Tibial nerve (tissue), 3 donors: ENCODE results near the gene HS6ST3.

Experiments
- CTCF ChIP-seq, 5 experiments: fragments of 200-600 bp in 3 of 5; fragments of 450-650 bp in 2 of 5; sonication (generic) in 3 of 5; IDR thresholded peaks; one replicate each; pipeline ENCODE4 v1.5.1; 2016 to 2019; ENCODE audit warnings: antibody characterized with exemption in 5 of 5, mild to moderate bottlenecking in 3 of 5, moderate library complexity in 2 of 5
- POLR2A ChIP-seq, 2 donors: fragments of 450-650 bp; IDR thresholded peaks; one replicate each; pipeline ENCODE4 v1.6.1; 2017; ENCODE audit warnings: antibody characterized with exemption in 2 of 2, mild to moderate bottlenecking in 2 of 2, moderate library complexity in 2 of 2

DNA sequence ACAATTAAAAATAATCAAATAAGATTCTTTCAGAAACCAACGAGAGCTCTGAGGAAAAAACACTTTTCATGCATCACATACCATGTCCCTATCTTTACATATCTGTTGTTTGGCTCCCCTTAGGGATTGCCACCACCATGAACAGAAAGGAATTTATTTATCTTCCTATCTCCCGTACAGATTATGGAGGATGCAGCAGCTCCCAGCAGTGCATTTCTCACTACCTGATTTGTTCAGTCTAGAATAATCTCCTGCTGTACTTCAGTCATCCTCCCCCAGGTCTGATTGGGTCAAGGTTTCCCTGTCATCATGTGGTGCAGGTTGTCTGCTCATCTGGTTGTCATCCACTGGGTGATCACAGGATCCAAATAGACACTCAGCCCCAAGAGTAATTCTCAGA is 453.1 kb downstream of the HS6ST3 start:
- no peak for TF ChIP-seq POLR2A (IDR thresholded peaks at IDR 0.05)
- no peak for TF ChIP-seq CTCF (IDR thresholded peaks at IDR 0.05)
